HG03097 (cell line): ENCODE results near the gene BRI3BP.
"Not testable (repeated sequence)": the region's sequence is repeated elsewhere in the genome, so short reads cannot be mapped to it uniquely, and the experiment has no call there.

Experiments used
- ATAC-seq: cut with Tn5 transposase; IDR thresholded peaks from one replicate; pipeline ENCODE4 v1.9.1; 2021; ENCODE audit not compliant: unreplicated experiment, low FRiP score

The BRI3BP gene

GRCh38 chr12:125064492-125064891 lies 71.0 kb downstream of the BRI3BP start:
- ATAC-seq, result no peak

GRCh38 chr12:125065021-125065918 lies 71.8 kb downstream of the BRI3BP start, which contains the start of gene AACS:
Gene AACS (plus strand): TSS chr12:125065435. CDS start chr12:125065585, 150 bp downstream.
- ATAC-seq, result peak; percentile 88

GRCh38 chr12:125065919-125066570 lies 72.6 kb downstream of the BRI3BP start:
- peak; percentile 12 for ATAC-seq

- no peak for ATAC-seq
Observed at GRCh38 chr12:125068391-125068790, 74.9 kb downstream of the BRI3BP start.

GRCh38 chr12:125069616-125070015 lies 76.2 kb downstream of the BRI3BP start:
- no peak for ATAC-seq

GRCh38 chr12:125070112-125070511 lies 76.7 kb downstream of the BRI3BP start:
- ATAC-seq, result no peak

GRCh38 chr12:125070661-125071390 lies 77.4 kb downstream of the BRI3BP start:
- no peak for ATAC-seq

GRCh38 chr12:125071456-125071855 lies 78.0 kb downstream of the BRI3BP start:
- ATAC-seq, result no peak

GRCh38 chr12:125072496-125072895 lies 79.1 kb downstream of the BRI3BP start:
- no peak for ATAC-seq

- not testable (repeated sequence) for ATAC-seq
Observed at GRCh38 chr12:125074294-125074693, 80.8 kb downstream of the BRI3BP start.

GRCh38 chr12:125076103-125076502 lies 82.7 kb downstream of the BRI3BP start:
- no peak for ATAC-seq

- no peak for ATAC-seq
Observed at GRCh38 chr12:125079084-125079483, 85.6 kb downstream of the BRI3BP start.

GRCh38 chr12:125079648-125080645 lies 86.5 kb downstream of the BRI3BP start:
- ATAC-seq, result no peak
